ENCODE data around the gene ARHGAP42. TPM values are rescaled to one million over a fixed set of nuclear protein-coding genes. Genes with fewer than 3 reads are reported as not detected.

ARHGAP42 gene
- total RNA-seq, 4 donors from 2014 or later, result 21.8 to 55.7 (median 35.9) TPM

DNA sequence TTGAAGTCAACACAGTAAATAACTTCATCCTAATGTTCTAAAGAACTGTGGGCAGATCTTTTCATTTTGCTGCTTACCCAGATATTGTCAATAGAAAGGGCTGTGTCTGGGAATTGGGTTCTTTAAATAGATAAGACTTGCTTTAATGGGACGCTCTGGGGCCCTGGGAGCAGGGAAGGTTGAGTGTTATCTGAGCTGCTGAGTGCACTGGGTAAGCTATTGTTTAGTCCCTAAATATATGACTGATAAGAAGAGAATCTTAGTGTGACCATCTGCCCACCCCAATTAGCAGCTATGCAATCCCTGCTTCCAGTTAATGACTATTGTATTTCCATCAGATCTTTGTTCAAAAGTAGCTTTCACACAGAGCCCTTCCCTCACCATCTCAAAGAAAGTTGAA lies 44.4 kb downstream of the ARHGAP42 start:
- Histone ChIP-seq H3K36me3 (no peaks in the 10 kb centered on the region), H3K27me3 (no peaks in the 10 kb centered on the region), H3K4me3 (replicated peaks in 1 of 3) (no peak overlapping the region), H3K9me3 (no peaks in the 10 kb centered on the region), H3K27ac (no peak overlapping the region), H3K4me1 (no peaks in the 10 kb centered on the region)
- no peak for DNase-seq
- 71 to 90% methylated on average over 1 of the region's 1 CpG for WGBS, 2 donors
- intact Hi-C loops (cut with DNase I), result no loop called here
- TF ChIP-seq, protein P1, sequence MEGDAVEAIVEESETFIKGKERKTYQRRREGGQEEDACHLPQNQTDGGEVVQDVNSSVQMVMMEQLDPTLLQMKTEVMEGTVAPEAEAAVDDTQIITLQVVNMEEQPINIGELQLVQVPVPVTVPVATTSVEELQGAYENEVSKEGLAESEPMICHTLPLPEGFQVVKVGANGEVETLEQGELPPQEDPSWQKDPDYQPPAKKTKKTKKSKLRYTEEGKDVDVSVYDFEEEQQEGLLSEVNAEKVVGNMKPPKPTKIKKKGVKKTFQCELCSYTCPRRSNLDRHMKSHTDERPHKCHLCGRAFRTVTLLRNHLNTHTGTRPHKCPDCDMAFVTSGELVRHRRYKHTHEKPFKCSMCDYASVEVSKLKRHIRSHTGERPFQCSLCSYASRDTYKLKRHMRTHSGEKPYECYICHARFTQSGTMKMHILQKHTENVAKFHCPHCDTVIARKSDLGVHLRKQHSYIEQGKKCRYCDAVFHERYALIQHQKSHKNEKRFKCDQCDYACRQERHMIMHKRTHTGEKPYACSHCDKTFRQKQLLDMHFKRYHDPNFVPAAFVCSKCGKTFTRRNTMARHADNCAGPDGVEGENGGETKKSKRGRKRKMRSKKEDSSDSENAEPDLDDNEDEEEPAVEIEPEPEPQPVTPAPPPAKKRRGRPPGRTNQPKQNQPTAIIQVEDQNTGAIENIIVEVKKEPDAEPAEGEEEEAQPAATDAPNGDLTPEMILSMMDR (IDR thresholded peaks at IDR 0.05), result no peak
- no peak for TF ChIP-seq POLR2A (IDR thresholded peaks at IDR 0.05)

DNA sequence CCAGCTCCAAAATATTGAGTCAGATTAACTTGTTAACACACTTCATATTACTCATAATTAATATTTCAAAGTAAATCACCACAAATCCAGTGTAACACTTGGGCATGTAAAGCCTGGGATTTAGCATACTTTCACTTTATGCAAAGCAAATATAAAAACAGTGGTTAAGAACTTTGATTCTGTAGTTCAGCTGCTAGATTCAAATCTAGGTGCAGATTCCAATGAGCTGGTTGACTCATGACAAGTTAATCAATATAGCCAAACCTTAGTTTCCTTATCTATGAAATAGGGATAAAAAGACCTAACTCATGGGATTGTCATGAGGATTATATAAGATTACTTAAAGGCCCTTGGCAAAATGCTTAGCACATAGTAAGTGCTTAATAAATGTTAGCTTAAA lies 45.9 kb downstream of the ARHGAP42 start:
- no peak for TF ChIP-seq POLR2A (IDR thresholded peaks at IDR 0.05)
- TF ChIP-seq, protein P1 (IDR thresholded peaks at IDR 0.05), result no peak
- Histone ChIP-seq H3K27me3 (no peaks in the 10 kb centered on the region), H3K4me1 (no peaks in the 10 kb centered on the region), H3K4me3 (replicated peaks in 1 of 3) (no peak overlapping the region), H3K36me3 (no peaks in the 10 kb centered on the region), H3K27ac (no peak overlapping the region), H3K9me3 (no peaks in the 10 kb centered on the region)
- DNase-seq, result no peak
- intact Hi-C loops (cut with DNase I), result no loop called here

DNA sequence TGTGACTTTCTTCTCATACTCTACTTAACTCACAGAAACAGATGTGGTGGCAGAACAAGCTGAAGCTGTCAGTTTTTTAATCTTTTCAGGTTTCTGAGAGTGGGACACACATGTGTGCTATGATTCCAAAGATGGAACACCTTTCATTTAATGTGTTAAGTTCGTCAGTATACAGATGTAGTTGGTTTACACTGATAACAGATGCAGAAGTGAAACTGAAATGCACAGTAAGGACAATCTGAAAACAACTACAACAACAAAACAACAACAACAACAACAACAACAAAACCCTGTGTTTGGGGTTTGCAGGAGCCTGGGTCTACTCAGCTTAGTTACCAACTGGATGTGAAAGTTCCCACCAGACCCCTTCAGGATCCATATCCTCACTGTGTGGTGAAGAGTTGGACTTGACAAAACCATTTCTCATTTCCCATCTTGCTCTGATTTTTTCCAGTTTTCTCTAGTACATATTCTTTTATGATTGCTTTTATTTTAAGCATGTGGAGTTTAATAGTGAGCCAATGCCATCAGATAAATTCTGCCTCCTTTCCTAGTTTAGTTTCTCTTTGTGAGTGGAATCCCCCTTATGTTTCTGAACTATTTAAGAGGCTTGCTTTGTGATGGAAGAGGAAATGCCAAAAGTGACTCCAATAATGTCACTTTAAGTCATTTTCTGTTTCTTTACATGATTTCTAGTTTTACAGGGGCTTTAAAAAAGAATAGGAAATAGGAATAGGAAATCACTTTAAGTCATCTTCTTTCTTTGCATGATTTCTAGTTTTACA lies 47.8 kb downstream of the ARHGAP42 start:
- intact Hi-C loops (cut with DNase I), result no loop called here

DNA sequence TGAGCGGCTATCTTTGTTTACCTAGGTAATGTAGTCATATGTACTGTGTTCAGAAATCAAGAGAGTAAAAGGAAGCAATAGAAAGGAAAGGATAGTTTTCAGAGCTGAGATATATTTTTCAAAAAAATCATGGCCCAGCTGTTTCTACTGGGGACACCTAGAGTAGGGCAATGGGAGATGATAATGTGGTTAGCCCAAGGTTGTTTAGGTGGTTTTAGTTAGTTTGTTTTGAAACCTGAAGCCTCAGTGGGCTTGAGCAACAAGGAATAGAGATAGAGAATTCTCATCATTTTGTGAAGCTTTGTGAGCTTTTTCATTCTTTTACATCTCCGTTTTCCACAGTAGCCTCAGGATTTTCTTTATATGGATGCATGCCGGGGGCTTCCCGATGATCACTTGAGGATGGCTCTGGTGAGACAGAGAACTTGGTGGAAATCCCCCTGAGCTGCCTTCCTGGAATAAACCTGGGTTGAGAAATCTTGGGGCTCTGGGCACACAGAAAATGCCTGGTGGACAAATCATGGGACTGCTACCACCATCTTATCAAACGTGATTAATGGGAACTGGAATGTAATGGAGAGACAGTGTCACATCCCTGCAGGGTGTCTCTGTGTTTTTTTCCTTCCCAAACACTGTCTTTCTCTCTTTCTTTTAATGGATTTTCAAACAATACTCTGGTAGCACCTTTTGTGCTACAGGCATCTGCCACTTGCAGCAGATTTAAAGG lies 49.0 kb downstream of the ARHGAP42 start:
- Histone ChIP-seq H3K4me3 (replicated peaks in 1 of 3) (no peak overlapping the region), H3K27me3 (no peaks in the 10 kb centered on the region), H3K9me3 (no peaks in the 10 kb centered on the region), H3K27ac (no peak overlapping the region), H3K4me1 (peaks cover 28 to 29% of the 10 kb centered on the region in 2 donors), H3K36me3 (no peaks in the 10 kb centered on the region)
- intact Hi-C loops (cut with DNase I), result no loop called here
- DNase-seq, result no peak
- no peak for TF ChIP-seq POLR2A (IDR thresholded peaks at IDR 0.05)
- TF ChIP-seq, protein P1 (IDR thresholded peaks at IDR 0.05), result no peak
- WGBS, 2 donors, result 89% methylated on average over 5 of the region's 5 CpGs

More for the DNA sequence above, 47.8 kb downstream of the ARHGAP42 start:
- H3K36me3 ChIP-seq, result no peaks in the 10 kb centered on the region
- H3K27me3 ChIP-seq, result no peaks in the 10 kb centered on the region
- no peak overlapping the region for H3K4me3 ChIP-seq (replicated peaks in 1 of 3)
- H3K9me3 ChIP-seq, result no peaks in the 10 kb centered on the region
- peaks cover 16 to 18% of the 10 kb centered on the region in 2 donors for H3K4me1 ChIP-seq
- no peak for DNase-seq
- no peak overlapping the region for H3K27ac ChIP-seq
- no peak for TF ChIP-seq POLR2A (IDR thresholded peaks at IDR 0.05)
- TF ChIP-seq, protein P1 (IDR thresholded peaks at IDR 0.05), result no peak
- 87 to 98% methylated on average over 1 of the region's 1 CpG for WGBS, 2 donors

DNA sequence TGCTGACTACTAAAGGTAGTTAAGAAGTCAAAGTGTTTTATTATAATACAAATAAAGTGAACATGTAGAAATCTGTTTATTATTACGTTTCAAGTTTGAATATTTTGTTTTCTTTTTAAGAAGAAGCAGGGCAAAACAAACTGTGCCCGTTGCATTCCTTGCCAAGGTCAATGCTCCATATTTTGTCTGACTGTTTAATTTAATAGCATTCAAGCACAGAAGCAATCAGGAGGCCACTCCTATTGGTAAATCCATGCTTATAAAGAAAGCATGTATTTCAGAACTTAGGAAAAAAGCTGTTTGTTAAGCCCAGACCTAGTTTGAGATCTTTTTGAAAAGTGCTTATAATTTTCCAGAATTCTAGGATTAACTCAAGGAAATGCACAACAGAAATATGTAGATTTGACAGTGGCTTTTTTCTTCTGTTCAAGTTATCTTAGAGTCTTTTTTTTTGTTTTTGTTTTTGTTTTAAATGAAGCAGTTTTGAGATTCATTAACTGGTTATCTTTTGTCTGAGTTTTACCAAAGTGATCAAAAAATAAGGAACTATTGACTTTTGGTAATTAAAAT lies 51.7 kb downstream of the ARHGAP42 start:
- H3K27ac ChIP-seq, result peak overlapping the region; percentile 51 to 76 (median 72)
- H3K4me3 ChIP-seq (replicated peaks in 1 of 3), result no peak overlapping the region
- H3K9me3 ChIP-seq, result no peaks in the 10 kb centered on the region
- no peak for TF ChIP-seq POLR2A (IDR thresholded peaks at IDR 0.05)
- TF ChIP-seq, protein P1 (IDR thresholded peaks at IDR 0.05), result no peak
- WGBS, 2 donors, result 19 to 28% methylated on average over 2 of the region's 2 CpGs
- no peaks in the 10 kb centered on the region for H3K27me3 ChIP-seq
- intact Hi-C loops (cut with DNase I), result no loop called here
- H3K36me3 ChIP-seq, result no peaks in the 10 kb centered on the region
- no peak for DNase-seq
- peaks cover 32 to 36% of the 10 kb centered on the region in 2 donors for H3K4me1 ChIP-seq
